Neural progenitor cell (in vitro differentiated cells): ENCODE data around the gene STRN3. TPM values are rescaled to one million over a fixed set of nuclear protein-coding genes. Genes with fewer than 3 reads are reported as not detected.

Source experiments
- DNase-seq: peaks from one replicate; pipeline ENCODE4 v3.0.0-alpha.2; 2016; ENCODE audit warnings: low spot score
- H2AFZ ChIP-seq: fragments of 200-600 bp; sonication (generic); replicated peaks from 2 replicates; pipeline ENCODE4 v1.6.1; 2016; ENCODE audit warnings: antibody characterized with exemption
- H3F3A ChIP-seq: fragments of 200-600 bp; sonication (generic); 2 replicates; pipeline ENCODE4 v1.6.1; 2016; ENCODE audit warnings: antibody characterized with exemption, low read depth
- H3K27ac ChIP-seq: fragments of 200-600 bp; sonication (generic); 2 replicates; pipeline ENCODE4 v1.5.1; 2016; ENCODE audit warnings: mild to moderate bottlenecking
- H3K27me3 ChIP-seq: fragments of 200-600 bp; sonication (generic); 2 replicates; pipeline ENCODE4 v1.6.1; 2016; ENCODE audit warnings: mild to moderate bottlenecking, moderate library complexity
- H3K36me3 ChIP-seq: fragments of 200-600 bp; sonication (generic); 2 replicates; pipeline ENCODE4 v1.5.1; 2016
- H3K4me1 ChIP-seq: fragments of 200-600 bp; sonication (generic); 2 replicates; pipeline ENCODE4 v1.6.1; 2016; ENCODE audit warnings: mixed run types
- H3K4me2 ChIP-seq: fragments of 200-600 bp; sonication (generic); 2 replicates; pipeline ENCODE4 v1.6.1; 2016
- H3K4me3 ChIP-seq: fragments of 200-600 bp; sonication (generic); 2 replicates; pipeline ENCODE4 v1.5.1; 2016
- H3K79me2 ChIP-seq: fragments of 200-600 bp; sonication (generic); 2 replicates; pipeline ENCODE4 v1.6.1; 2016; ENCODE audit warnings: low read depth
- H3K9ac ChIP-seq: fragments of 200-600 bp; sonication (generic); 2 replicates; pipeline ENCODE4 v1.6.1; 2016
- H3K9me3 ChIP-seq: fragments of 200-600 bp; sonication (generic); 2 replicates; pipeline ENCODE4 v1.5.1; 2016; ENCODE audit warnings: low read depth
- H4K20me1 ChIP-seq: fragments of 200-600 bp; sonication (generic); 2 replicates; pipeline ENCODE4 v1.6.1; 2016; ENCODE audit warnings: low read depth
- H3K27ac Mint-ChIP-seq: 3 replicates; pipeline ENCODE4 v1.8.0; 2021; ENCODE audit warnings: mixed read lengths
- H3K27me3 Mint-ChIP-seq: 2 replicates; pipeline ENCODE4 v1.8.0; 2022; ENCODE audit warnings: low read depth, mild to moderate bottlenecking, inconsistent platforms, moderate library complexity, mixed read lengths; ENCODE audit not compliant: insufficient read depth
- H3K36me3 Mint-ChIP-seq: 3 replicates; pipeline ENCODE4 v1.8.0; 2021; ENCODE audit warnings: mixed read lengths
- H3K4me1 Mint-ChIP-seq: 3 replicates; pipeline ENCODE4 v1.8.0; 2021; ENCODE audit warnings: mixed read lengths
- H3K4me3 Mint-ChIP-seq: 3 replicates; pipeline ENCODE4 v1.8.0; 2021; ENCODE audit warnings: mild to moderate bottlenecking, moderate library complexity, mixed read lengths
- H3K9me3 Mint-ChIP-seq: 3 replicates; pipeline ENCODE4 v1.8.0; 2020; ENCODE audit warnings: mixed read lengths
- EZH2 ChIP-seq: fragments of 200-600 bp; sonication (generic); IDR thresholded peaks from 2 replicates; pipeline ENCODE4 v1.6.1; 2017; ENCODE audit warnings: antibody characterized with exemption, mild to moderate bottlenecking, moderate library complexity
- EZH2phosphoT487 ChIP-seq: fragments of 200-600 bp; sonication (generic); IDR thresholded peaks from 2 replicates; pipeline ENCODE4 v1.6.1; 2017; ENCODE audit warnings: antibody characterized with exemption
- total RNA-seq: library from RNA; depleted of rRNA; stranded (reverse); fragments of >200 nt; gene quantifications from 2 replicates; pipeline ENCODE4 v1.2.3, GENCODE V29; 2015; ENCODE audit warnings: low replicate concordance
- TF ChIP-seq, protein P1 (sequence below): fragments of 200-600 bp; sonication (generic); IDR thresholded peaks from 2 replicates; pipeline ENCODE4 v1.5.1; 2017; ENCODE audit warnings: antibody characterized with exemption, mild to moderate bottlenecking

The STRN3 gene
- total RNA-seq, 1 donor from 2014 or later: 104 TPM

DNA sequence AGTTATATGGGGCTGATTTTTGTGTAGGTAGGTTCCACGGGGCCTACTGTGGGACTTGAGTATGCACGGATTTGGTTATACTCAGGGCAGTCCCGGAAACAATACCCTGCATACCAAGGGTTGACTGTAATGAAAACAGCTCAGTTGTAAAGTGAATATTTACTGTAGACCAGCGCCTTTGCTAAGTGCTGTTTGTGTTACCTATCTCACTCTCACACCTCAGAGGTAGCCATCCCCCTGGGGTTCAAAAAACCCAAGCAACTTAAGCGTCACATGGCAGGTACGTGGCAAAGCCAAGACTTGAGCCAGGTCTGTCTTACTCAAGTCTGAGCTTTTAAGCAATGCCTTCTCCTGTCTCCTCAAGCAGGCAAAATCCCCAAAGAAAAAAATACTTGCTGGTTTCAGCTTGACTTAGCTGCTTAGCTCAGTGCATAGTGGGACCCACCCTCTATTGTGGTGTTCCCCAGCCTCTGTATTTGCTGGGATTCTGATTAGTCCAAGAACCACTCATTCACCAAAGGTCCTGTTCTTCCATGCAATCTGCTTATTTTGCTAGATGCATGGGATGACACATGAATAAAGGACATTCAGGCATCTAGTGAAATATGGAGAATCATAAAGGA, 34.2 kb upstream of the STRN3 start:
- Mint-ChIP-seq H3K4me3 (no peak overlapping the region), H3K27me3 (peaks cover 7% of the 10 kb centered on the region), H3K27ac (no peak overlapping the region), H3K9me3 (no peaks in the 10 kb centered on the region), H3K36me3 (no peaks in the 10 kb centered on the region), H3K4me1 (peaks cover 5% of the 10 kb centered on the region)
- H3K9me3 ChIP-seq: no peaks in the 10 kb centered on the region
- TF ChIP-seq EZH2 (no peak), EZH2phosphoT487 (no peak)
- TF ChIP-seq, protein P1, sequence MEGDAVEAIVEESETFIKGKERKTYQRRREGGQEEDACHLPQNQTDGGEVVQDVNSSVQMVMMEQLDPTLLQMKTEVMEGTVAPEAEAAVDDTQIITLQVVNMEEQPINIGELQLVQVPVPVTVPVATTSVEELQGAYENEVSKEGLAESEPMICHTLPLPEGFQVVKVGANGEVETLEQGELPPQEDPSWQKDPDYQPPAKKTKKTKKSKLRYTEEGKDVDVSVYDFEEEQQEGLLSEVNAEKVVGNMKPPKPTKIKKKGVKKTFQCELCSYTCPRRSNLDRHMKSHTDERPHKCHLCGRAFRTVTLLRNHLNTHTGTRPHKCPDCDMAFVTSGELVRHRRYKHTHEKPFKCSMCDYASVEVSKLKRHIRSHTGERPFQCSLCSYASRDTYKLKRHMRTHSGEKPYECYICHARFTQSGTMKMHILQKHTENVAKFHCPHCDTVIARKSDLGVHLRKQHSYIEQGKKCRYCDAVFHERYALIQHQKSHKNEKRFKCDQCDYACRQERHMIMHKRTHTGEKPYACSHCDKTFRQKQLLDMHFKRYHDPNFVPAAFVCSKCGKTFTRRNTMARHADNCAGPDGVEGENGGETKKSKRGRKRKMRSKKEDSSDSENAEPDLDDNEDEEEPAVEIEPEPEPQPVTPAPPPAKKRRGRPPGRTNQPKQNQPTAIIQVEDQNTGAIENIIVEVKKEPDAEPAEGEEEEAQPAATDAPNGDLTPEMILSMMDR: no peak
- H4K20me1 ChIP-seq: no peaks in the 10 kb centered on the region
- H3K27ac ChIP-seq: peak overlapping the region; percentile 73
- H3K36me3 ChIP-seq: no peaks in the 10 kb centered on the region
- no peaks in the 10 kb centered on the region for H3K27me3 ChIP-seq
- H3K79me2 ChIP-seq: peaks cover 2% of the 10 kb centered on the region
- no peak overlapping the region for H3K4me3 ChIP-seq
- H3K4me2 ChIP-seq: peak overlapping the region; percentile 17
- H3K4me1 ChIP-seq: peaks cover 20% of the 10 kb centered on the region
- H2AFZ ChIP-seq: peak overlapping the region; percentile 5
- peak; percentile 62 for DNase-seq
- H3F3A ChIP-seq: peaks cover 20% of the 10 kb centered on the region
- H3K9ac ChIP-seq: no peak overlapping the region

- H3K4me1 Mint-ChIP-seq: peaks cover 5% of the 10 kb centered on the region
- Histone ChIP-seq H3K4me1 (peaks cover 20% of the 10 kb centered on the region), H3K9ac (no peak overlapping the region), H2AFZ (no peak overlapping the region), H3K36me3 (no peaks in the 10 kb centered on the region), H3K27ac (no peak overlapping the region), H3K27me3 (no peaks in the 10 kb centered on the region), H3K4me3 (no peak overlapping the region), H4K20me1 (no peaks in the 10 kb centered on the region), H3K79me2 (peaks cover 5% of the 10 kb centered on the region), H3K4me2 (peak overlapping the region; percentile 40), H3F3A (peaks cover 20% of the 10 kb centered on the region), H3K9me3 (no peaks in the 10 kb centered on the region)
- H3K27me3 Mint-ChIP-seq: peaks cover 7% of the 10 kb centered on the region
- TF ChIP-seq, protein P1: no peak
- TF ChIP-seq EZH2: no peak
- no peak for TF ChIP-seq EZH2phosphoT487
- no peak overlapping the region for H3K27ac Mint-ChIP-seq
- H3K4me3 Mint-ChIP-seq: no peak overlapping the region
- no peaks in the 10 kb centered on the region for H3K9me3 Mint-ChIP-seq
- DNase-seq: peak; percentile 37
- no peaks in the 10 kb centered on the region for H3K36me3 Mint-ChIP-seq
Observed at GRCh38 chr14:31059152-31059924, 33.2 kb upstream of the STRN3 start.

- Histone ChIP-seq H3F3A (peaks cover 20% of the 10 kb centered on the region), H3K4me1 (peaks cover 20% of the 10 kb centered on the region), H3K4me3 (no peak overlapping the region), H3K9ac (no peak overlapping the region), H3K27me3 (no peaks in the 10 kb centered on the region), H3K79me2 (peaks cover 9% of the 10 kb centered on the region), H2AFZ (no peak overlapping the region), H3K4me2 (no peak overlapping the region), H4K20me1 (no peaks in the 10 kb centered on the region), H3K9me3 (no peaks in the 10 kb centered on the region), H3K36me3 (no peaks in the 10 kb centered on the region), H3K27ac (no peak overlapping the region)
- H3K9me3 Mint-ChIP-seq: no peaks in the 10 kb centered on the region
- peaks cover 7% of the 10 kb centered on the region for H3K27me3 Mint-ChIP-seq
- H3K27ac Mint-ChIP-seq: peak overlapping the region; percentile 63
- DNase-seq: no peak
- TF ChIP-seq, protein P1: no peak
- TF ChIP-seq EZH2: no peak
- TF ChIP-seq EZH2phosphoT487: no peak
- H3K4me1 Mint-ChIP-seq: peaks cover 5% of the 10 kb centered on the region
- H3K4me3 Mint-ChIP-seq: no peak overlapping the region
- H3K36me3 Mint-ChIP-seq: no peaks in the 10 kb centered on the region
Observed at GRCh38 chr14:31057701-31058364, 31.7 kb upstream of the STRN3 start.
